ENCODE measurements around the gene DUSP18.
"Not testable (repeated sequence)": the region's sequence is repeated elsewhere in the genome, so short reads cannot be mapped to it uniquely, and the experiment has no call there.

DUSP18 gene

GRCh38 chr22:30667494-30668385 lies at the start of gene DUSP18:
Gene DUSP18 (minus strand): TSS chr22:30667875. CDS start chr22:30664003, 3,872 bp downstream.
- DNase-seq, result peak; percentile 86

GRCh38 chr22:30714062-30714461 lies 46.4 kb upstream of the DUSP18 start:
- no peak for DNase-seq

- no peak for DNase-seq
These were observed 44.4 kb upstream of the DUSP18 start for GRCh38 chr22:30712094-30712493.

- not testable (repeated sequence) for DNase-seq
These were observed 42.3 kb upstream of the DUSP18 start for GRCh38 chr22:30709980-30710379.

GRCh38 chr22:30705710-30706651 lies 38.3 kb upstream of the DUSP18 start:
- DNase-seq, result no peak

- DNase-seq, result no peak
These were observed 37.3 kb upstream of the DUSP18 start for GRCh38 chr22:30704978-30705377.

GRCh38 chr22:30702856-30703255 lies 35.2 kb upstream of the DUSP18 start:
- DNase-seq, result no peak

GRCh38 chr22:30701872-30702271 lies 34.2 kb upstream of the DUSP18 start:
- DNase-seq, result no peak

GRCh38 chr22:30697975-30698374 lies 30.3 kb upstream of the DUSP18 start:
- no peak for DNase-seq

- no peak for DNase-seq
These were observed 28.4 kb upstream of the DUSP18 start for GRCh38 chr22:30695871-30696655.

- no peak for DNase-seq
These were observed 27.7 kb upstream of the DUSP18 start for GRCh38 chr22:30695351-30695851.

GRCh38 chr22:30694640-30695350 lies 27.1 kb upstream of the DUSP18 start, which contains the start of gene OSBP2:
Gene OSBP2 (plus strand): TSS chr22:30694874. CDS start chr22:30694910, 36 bp downstream.
- DNase-seq, result peak; percentile 46

GRCh38 chr22:30694171-30694639 lies 26.5 kb upstream of the DUSP18 start:
- peak; percentile 77 for DNase-seq

GRCh38 chr22:30691204-30691603 lies 23.5 kb upstream of the DUSP18 start:
- DNase-seq, result no peak

- DNase-seq, result no peak
These were observed 21.9 kb upstream of the DUSP18 start for GRCh38 chr22:30689622-30690021.

- DNase-seq, result no peak
These were observed 19.7 kb upstream of the DUSP18 start for GRCh38 chr22:30687358-30687757.

GRCh38 chr22:30685178-30685577 lies 17.5 kb upstream of the DUSP18 start:
- DNase-seq, result no peak

GRCh38 chr22:30681831-30682230 lies 14.2 kb upstream of the DUSP18 start:
- DNase-seq, result no peak

GRCh38 chr22:30680991-30681770 lies 13.5 kb upstream of the DUSP18 start:
- no peak for DNase-seq

- DNase-seq, result not testable (repeated sequence)
These were observed 12.4 kb upstream of the DUSP18 start for GRCh38 chr22:30679895-30680690.

All from COR-L47 (cell line).